ENCODE data around the gene MIA3.

DNA sequence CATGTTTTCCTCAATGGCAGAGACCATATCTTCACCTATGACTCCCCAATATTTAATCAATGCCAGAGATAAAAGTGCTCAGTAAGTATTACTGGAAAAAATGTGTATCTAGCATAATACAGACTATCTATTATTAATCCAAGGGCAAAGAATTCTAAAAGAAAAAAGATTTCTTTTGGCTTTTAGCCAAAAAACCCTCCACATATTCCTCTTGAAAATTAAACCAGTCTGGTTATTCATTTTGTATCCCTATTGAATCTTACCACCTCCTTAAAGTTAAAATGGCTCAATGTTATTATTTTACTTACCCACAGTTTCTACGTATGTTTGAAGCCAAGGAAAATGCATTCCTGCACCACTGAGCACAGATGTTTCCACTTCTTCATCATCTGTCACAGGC, 29.8 kb upstream of the MIA3 start:
- TF ChIP-seq CTCF (IDR thresholded peaks at IDR 0.05; ENCODE audit: poor library complexity): no peak
- TF ChIP-seq EZH2phosphoT487 (IDR thresholded peaks at IDR 0.05; ENCODE audit: low read depth, severe bottlenecking, unreplicated experiment): no peak
- no peak for TF ChIP-seq EZH2 (IDR thresholded peaks at IDR 0.05; ENCODE audit: borderline replicate concordance)
